Astrocyte (in vitro differentiated cells and primary cell): ENCODE measurements around the gene IGSF23.

Experiments
- EZH2 ChIP-seq: IDR thresholded peaks from 2 replicates; pipeline ENCODE4 v1.6.1; 2012; ENCODE audit warnings: mild to moderate bottlenecking, low read length, inconsistent platforms; ENCODE audit not compliant: insufficient read depth
- TF ChIP-seq, protein P1 (sequence below): IDR thresholded peaks from 2 replicates; pipeline ENCODE4 v1.5.1; 2011; ENCODE audit warnings: low read depth, mild to moderate bottlenecking, inconsistent platforms, low read length, moderate library complexity; ENCODE audit not compliant: insufficient read depth

DNA sequence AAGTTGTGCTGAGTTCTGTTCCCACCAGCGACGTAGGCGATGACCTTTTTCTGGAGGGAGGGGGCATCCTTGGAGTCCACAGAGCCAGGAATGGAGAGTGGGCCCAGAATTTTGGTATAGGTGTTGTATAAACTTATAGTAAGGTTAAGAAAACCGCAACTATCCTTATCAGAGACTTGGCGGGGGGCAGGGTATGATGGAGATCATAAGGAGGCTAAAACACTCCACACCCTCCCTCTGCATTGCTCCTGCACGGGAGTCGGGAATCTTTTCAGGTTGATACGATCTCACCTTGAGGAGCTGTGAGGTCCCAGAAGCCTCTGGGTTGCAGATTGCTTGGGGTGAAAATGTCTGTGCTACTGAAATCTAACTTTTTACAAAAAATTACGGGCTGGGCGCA, 51.6 kb downstream of the IGSF23 start:
- TF ChIP-seq, protein P1, sequence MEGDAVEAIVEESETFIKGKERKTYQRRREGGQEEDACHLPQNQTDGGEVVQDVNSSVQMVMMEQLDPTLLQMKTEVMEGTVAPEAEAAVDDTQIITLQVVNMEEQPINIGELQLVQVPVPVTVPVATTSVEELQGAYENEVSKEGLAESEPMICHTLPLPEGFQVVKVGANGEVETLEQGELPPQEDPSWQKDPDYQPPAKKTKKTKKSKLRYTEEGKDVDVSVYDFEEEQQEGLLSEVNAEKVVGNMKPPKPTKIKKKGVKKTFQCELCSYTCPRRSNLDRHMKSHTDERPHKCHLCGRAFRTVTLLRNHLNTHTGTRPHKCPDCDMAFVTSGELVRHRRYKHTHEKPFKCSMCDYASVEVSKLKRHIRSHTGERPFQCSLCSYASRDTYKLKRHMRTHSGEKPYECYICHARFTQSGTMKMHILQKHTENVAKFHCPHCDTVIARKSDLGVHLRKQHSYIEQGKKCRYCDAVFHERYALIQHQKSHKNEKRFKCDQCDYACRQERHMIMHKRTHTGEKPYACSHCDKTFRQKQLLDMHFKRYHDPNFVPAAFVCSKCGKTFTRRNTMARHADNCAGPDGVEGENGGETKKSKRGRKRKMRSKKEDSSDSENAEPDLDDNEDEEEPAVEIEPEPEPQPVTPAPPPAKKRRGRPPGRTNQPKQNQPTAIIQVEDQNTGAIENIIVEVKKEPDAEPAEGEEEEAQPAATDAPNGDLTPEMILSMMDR = no peak
- TF ChIP-seq EZH2 = no peak
